WTC11 (cell line): Measurements from ENCODE around the gene VWA3A. TPM values are rescaled to one million over a fixed set of nuclear protein-coding genes. Genes with fewer than 3 reads are reported as not detected.
"Not testable (repeated sequence)": the region's sequence is repeated elsewhere in the genome, so short reads cannot be mapped to it uniquely, and the experiment has no call there.

Experiments
- ATAC-seq: fragments of 200-7000 bp; cut with Tn5 transposase; 2 replicates; pipeline ENCODE4 v1.10.0; 2021; ENCODE audit warnings: mild to moderate bottlenecking, moderate library complexity
- CTCF ChIA-PET: fragments of 300-600 bp; sonication (Branson Sonifier 250); formaldehyde crosslinking; loops from one replicate; lab custom pipeline; 2021; ENCODE audit warnings: antibody characterized with exemption; lab: Charles Lee
- POLR2A ChIA-PET: fragments of 350-600 bp; sonication (Branson Sonifier 250); formaldehyde crosslinking; loops from one replicate; lab custom pipeline; 2021; ENCODE audit warnings: antibody characterized with exemption; lab: Charles Lee
- DNase-seq: peaks from one replicate; pipeline ENCODE4 v3.0.0; 2021; ENCODE audit warnings: low spot score
- H3K27ac Mint-ChIP-seq: 2 replicates; pipeline ENCODE4 v1.8.0; 2021; ENCODE audit warnings: mixed read lengths
- H3K27me3 Mint-ChIP-seq: 2 replicates; pipeline ENCODE4 v1.8.0; 2021; ENCODE audit warnings: low read depth, mild to moderate bottlenecking, moderate library complexity, mixed read lengths
- H3K36me3 Mint-ChIP-seq: 2 replicates; pipeline ENCODE4 v1.8.0; 2021; ENCODE audit warnings: mixed read lengths
- H3K4me1 Mint-ChIP-seq: 2 replicates; pipeline ENCODE4 v1.8.0; 2022; ENCODE audit warnings: mixed read lengths
- H3K4me3 Mint-ChIP-seq: 2 replicates; pipeline ENCODE4 v1.8.0; 2021; ENCODE audit warnings: mild to moderate bottlenecking, moderate library complexity, mixed read lengths
- H3K9me3 Mint-ChIP-seq: 2 replicates; pipeline ENCODE4 v1.8.0; 2021; ENCODE audit warnings: mixed read lengths
- ATF3 ChIP-seq: sonication (generic); formaldehyde crosslinking; conservative IDR thresholded peaks from 2 replicates; pipeline ENCODE4 v1.8.1; 2022; ENCODE audit warnings: mild to moderate bottlenecking, missing genetic modification reagents
- ATF6 ChIP-seq: sonication (generic); formaldehyde crosslinking; IDR thresholded peaks from 2 replicates; pipeline ENCODE4 v1.8.1; 2023; ENCODE audit warnings: mild to moderate bottlenecking, missing genetic modification reagents
- CBFB ChIP-seq: sonication (generic); formaldehyde crosslinking; IDR thresholded peaks from 2 replicates; pipeline ENCODE4 v1.8.1; 2022; ENCODE audit warnings: mild to moderate bottlenecking, low read depth, missing genetic modification reagents
- CTCF ChIP-seq: fragments of 200-600 bp; IDR thresholded peaks from 2 replicates; pipeline ENCODE4 v1.8.0; 2022; ENCODE audit warnings: antibody characterized with exemption
- GABPB1 ChIP-seq: sonication (generic); formaldehyde crosslinking; IDR thresholded peaks from 2 replicates; pipeline ENCODE4 v1.8.1; 2023; ENCODE audit warnings: mild to moderate bottlenecking, missing genetic modification reagents
- GRHL2 ChIP-seq: fragments of 250-450 bp; sonication (Bioruptor Pico); IDR thresholded peaks from 2 replicates; pipeline ENCODE4 v1.8.0; 2022; ENCODE audit warnings: mild to moderate bottlenecking, moderate library complexity; ENCODE audit not compliant: insufficient replicate concordance, severe bottlenecking
- GTF2I ChIP-seq: fragments of 250-450 bp; sonication (Bioruptor Pico); conservative IDR thresholded peaks from 2 replicates; pipeline ENCODE4 v1.4.0; 2021; ENCODE audit warnings: mild to moderate bottlenecking
- NFE2L1 ChIP-seq: sonication (generic); formaldehyde crosslinking; IDR thresholded peaks from 2 replicates; pipeline ENCODE4 v1.8.1; 2023; ENCODE audit warnings: missing genetic modification reagents
- NR1H2 ChIP-seq: sonication (generic); formaldehyde crosslinking; IDR thresholded peaks from 2 replicates; pipeline ENCODE4 v1.9.0; 2021; ENCODE audit warnings: mild to moderate bottlenecking, moderate library complexity, missing genetic modification reagents
- PRRX2 ChIP-seq: fragments of 250-450 bp; sonication (Bioruptor Pico); IDR thresholded peaks from 2 replicates; pipeline ENCODE4 v1.8.0; 2021; ENCODE audit warnings: mild to moderate bottlenecking
- SOX15 ChIP-seq: fragments of 250-450 bp; sonication (Bioruptor Pico); IDR thresholded peaks from 2 replicates; pipeline ENCODE4 v1.9.0; 2021; ENCODE audit warnings: mild to moderate bottlenecking
- SP1 ChIP-seq: sonication (generic); formaldehyde crosslinking; conservative IDR thresholded peaks from 2 replicates; pipeline ENCODE4 v1.8.1; 2022; ENCODE audit warnings: missing genetic modification reagents
- TCF7 ChIP-seq: sonication (generic); formaldehyde crosslinking; IDR thresholded peaks from 2 replicates; pipeline ENCODE4 v1.8.0; 2022; ENCODE audit warnings: mild to moderate bottlenecking, low read depth, missing genetic modification reagents, moderate library complexity
- USF1 ChIP-seq: sonication (generic); formaldehyde crosslinking; IDR thresholded peaks from 2 replicates; pipeline ENCODE4 v1.8.0; 2022; ENCODE audit warnings: mild to moderate bottlenecking, missing genetic modification reagents
- ZNF138 ChIP-seq: sonication (generic); formaldehyde crosslinking; conservative IDR thresholded peaks from 2 replicates; pipeline ENCODE4 v1.8.1; 2022; ENCODE audit warnings: mild to moderate bottlenecking, moderate library complexity, missing genetic modification reagents
- ZNF232 ChIP-seq: sonication (generic); formaldehyde crosslinking; IDR thresholded peaks from 2 replicates; pipeline ENCODE4 v1.8.0; 2022; ENCODE audit warnings: mild to moderate bottlenecking, missing genetic modification reagents
- ZNF396 ChIP-seq: fragments of 250-450 bp; sonication (Bioruptor Pico); IDR thresholded peaks from 2 replicates; pipeline ENCODE4 v1.8.0; 2021; ENCODE audit warnings: mild to moderate bottlenecking, moderate library complexity, borderline replicate concordance
- ZSCAN18 ChIP-seq: fragments of 250-450 bp; sonication (Bioruptor Pico); IDR thresholded peaks from 2 replicates; pipeline ENCODE4 v2.1.2; 2022; ENCODE audit warnings: mild to moderate bottlenecking, moderate library complexity
- total RNA-seq: library from RNA; stranded (reverse); gene quantifications from 3 replicates; pipeline ENCODE4 v1.2.3, GENCODE V29; 2021

The VWA3A gene
- total RNA-seq, 1 experiment from 2014 or later, result 0.11 TPM

- not testable (repeated sequence) for H3K27me3 Mint-ChIP-seq
- CTCF ChIA-PET, result interaction anchor here (0.7 to 0.9 kb wide), 4 partner anchors 10 to 104 kb away, joined by 3 to 4 read pairs (median 4); partner anchors contain the start of gene EEF2K
- peak; percentile 87 for TF ChIP-seq GABPB1 (CRISPR knock-in tag)
- TF ChIP-seq, all 79 proteins: peak for 1; not testable (repeated sequence) for 78
- Mint-ChIP-seq H3K4me3 (peak overlapping the region; percentile 89), H3K4me1 (peaks cover 20% of the 10 kb centered on the region), H3K27ac (peak overlapping the region; percentile 57; the same call in 1 of the 2 replicates)
- POLR2A ChIA-PET, result interaction anchor here (0.7 kb wide), 1 partner anchor 10 kb away, joined by 8 read pairs; no protein-coding TSS in a partner anchor
- DNase-seq, ATAC-seq, H3K9me3 Mint-ChIP-seq, H3K36me3 Mint-ChIP-seq: not testable (repeated sequence)
Measured at GRCh38 chr16:22196559-22197168, 104.3 kb downstream of the VWA3A start.

DNA sequence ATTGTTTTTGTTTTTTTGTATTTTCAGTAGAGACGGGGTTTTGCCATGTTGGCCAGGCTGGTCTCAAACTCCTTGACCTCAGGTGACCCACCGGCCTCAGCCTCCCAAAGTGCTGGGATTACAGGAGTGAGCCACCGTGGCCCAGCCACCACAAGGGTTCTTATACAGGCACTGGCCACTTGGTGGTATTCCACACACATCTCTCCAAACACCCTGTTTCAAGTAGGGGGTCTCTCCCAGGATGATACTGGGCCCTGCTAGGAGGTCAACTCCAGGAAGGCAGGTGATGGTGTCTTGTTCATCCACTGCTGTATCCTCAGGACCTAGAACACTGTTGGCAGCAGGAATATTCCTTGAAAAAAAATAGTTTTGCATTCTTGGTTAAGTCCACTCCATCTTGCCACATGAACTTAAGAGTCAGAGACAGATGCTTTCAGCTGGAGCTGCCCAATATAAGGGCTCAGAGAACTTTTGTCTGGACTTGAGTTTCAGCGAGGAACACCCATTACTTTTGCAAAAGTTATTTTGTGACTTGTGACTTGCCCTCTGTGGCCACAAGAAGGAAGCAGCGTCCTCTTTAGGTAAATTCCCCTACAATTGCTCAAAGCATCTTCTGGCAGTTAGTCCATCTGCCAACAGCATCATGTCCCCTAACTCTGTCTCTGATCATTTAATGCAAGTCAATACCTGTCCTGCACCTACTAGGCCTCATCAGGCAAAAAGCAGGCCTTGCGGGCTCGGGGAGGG is 106.4 kb downstream of the VWA3A start:
- Mint-ChIP-seq H3K27me3 (no peaks in the 10 kb centered on the region), H3K4me3 (no peak overlapping the region), H3K9me3 (no peaks in the 10 kb centered on the region), H3K36me3 (no peaks in the 10 kb centered on the region), H3K4me1 (peaks cover 8% of the 10 kb centered on the region), H3K27ac (peak overlapping the region; percentile 26; the same call in 1 of the 2 replicates)
- DNase-seq (no peak), ATAC-seq (no peak)
- ChIA-PET POLR2A (interaction anchor here (0.6 kb wide), 1 partner anchor 611 kb away, joined by 4 read pairs; no protein-coding TSS in a partner anchor), CTCF (interaction anchor here (1.2 to 1.9 kb wide), 2 partner anchors 10 to 101 kb away, joined by 3 to 9 read pairs; no protein-coding TSS in a partner anchor)
- TF ChIP-seq TCF7 (no peak), ATF3 (CRISPR knock-in tag) (no peak), ZNF396 (CRISPR knock-in tag) (no peak), CTCF (no peak), SOX15 (no peak), NFE2L1 (CRISPR knock-in tag) (no peak), NR1H2 (CRISPR knock-in tag) (no peak), GRHL2 (CRISPR knock-in tag) (no peak), ZNF232 (no peak), GTF2I (CRISPR knock-in tag) (no peak), CBFB (CRISPR knock-in tag) (no peak), ATF6 (CRISPR knock-in tag) (no peak), SP1 (CRISPR knock-in tag) (no peak), ZNF138 (CRISPR knock-in tag) (no peak), USF1 (no peak), ZSCAN18 (CRISPR knock-in tag) (no peak), PRRX2 (CRISPR knock-in tag) (no peak)
